WERI-Rb-1 (cell line): Measurements from ENCODE around the gene LRRC70.

Experiments
- DNase-seq: peaks from one replicate; pipeline ENCODE4 v3.0.0-alpha.2; 2020
- H3K27ac ChIP-seq: fragments of 250-450 bp; sonication (Bioruptor Pico); 2 replicates; pipeline ENCODE4 v1.5.1; 2020; ENCODE audit warnings: mild to moderate bottlenecking, moderate library complexity
- H3K27me3 ChIP-seq: fragments of 250-450 bp; sonication (Bioruptor Pico); 2 replicates; pipeline ENCODE4 v1.5.1; 2021; ENCODE audit warnings: mild to moderate bottlenecking, low read depth, moderate library complexity; ENCODE audit not compliant: insufficient read depth, severe bottlenecking
- H3K36me3 ChIP-seq: fragments of 250-450 bp; sonication (Bioruptor Pico); 2 replicates; pipeline ENCODE4 v1.5.1; 2020; ENCODE audit warnings: mild to moderate bottlenecking, moderate library complexity
- H3K4me3 ChIP-seq: 2 replicates; pipeline ENCODE4 v1.5.1; 2011; ENCODE audit warnings: low read depth, mild to moderate bottlenecking, control low read depth, low read length
- H3K9me3 ChIP-seq: fragments of 250-450 bp; sonication (Bioruptor Pico); 2 replicates; pipeline ENCODE4 v1.5.1; 2021; ENCODE audit warnings: mild to moderate bottlenecking, moderate library complexity; ENCODE audit not compliant: severe bottlenecking
- TF ChIP-seq, protein P1 (sequence below): IDR thresholded peaks from 2 replicates; pipeline ENCODE4 v1.5.1; 2011; ENCODE audit warnings: low read depth, mild to moderate bottlenecking, control low read depth, inconsistent platforms, low read length

The LRRC70 gene

GRCh38 chr5:62538017-62538942, 40.3 kb upstream of the LRRC70 start:
- H3K27me3 ChIP-seq, result no peaks in the 10 kb centered on the region
- H3K27ac ChIP-seq, result no peak overlapping the region
- no peaks in the 10 kb centered on the region for H3K9me3 ChIP-seq
- TF ChIP-seq, protein P1, sequence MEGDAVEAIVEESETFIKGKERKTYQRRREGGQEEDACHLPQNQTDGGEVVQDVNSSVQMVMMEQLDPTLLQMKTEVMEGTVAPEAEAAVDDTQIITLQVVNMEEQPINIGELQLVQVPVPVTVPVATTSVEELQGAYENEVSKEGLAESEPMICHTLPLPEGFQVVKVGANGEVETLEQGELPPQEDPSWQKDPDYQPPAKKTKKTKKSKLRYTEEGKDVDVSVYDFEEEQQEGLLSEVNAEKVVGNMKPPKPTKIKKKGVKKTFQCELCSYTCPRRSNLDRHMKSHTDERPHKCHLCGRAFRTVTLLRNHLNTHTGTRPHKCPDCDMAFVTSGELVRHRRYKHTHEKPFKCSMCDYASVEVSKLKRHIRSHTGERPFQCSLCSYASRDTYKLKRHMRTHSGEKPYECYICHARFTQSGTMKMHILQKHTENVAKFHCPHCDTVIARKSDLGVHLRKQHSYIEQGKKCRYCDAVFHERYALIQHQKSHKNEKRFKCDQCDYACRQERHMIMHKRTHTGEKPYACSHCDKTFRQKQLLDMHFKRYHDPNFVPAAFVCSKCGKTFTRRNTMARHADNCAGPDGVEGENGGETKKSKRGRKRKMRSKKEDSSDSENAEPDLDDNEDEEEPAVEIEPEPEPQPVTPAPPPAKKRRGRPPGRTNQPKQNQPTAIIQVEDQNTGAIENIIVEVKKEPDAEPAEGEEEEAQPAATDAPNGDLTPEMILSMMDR, result no peak
- no peak overlapping the region for H3K4me3 ChIP-seq
- no peak for DNase-seq
- peaks cover 4% of the 10 kb centered on the region for H3K36me3 ChIP-seq

DNA sequence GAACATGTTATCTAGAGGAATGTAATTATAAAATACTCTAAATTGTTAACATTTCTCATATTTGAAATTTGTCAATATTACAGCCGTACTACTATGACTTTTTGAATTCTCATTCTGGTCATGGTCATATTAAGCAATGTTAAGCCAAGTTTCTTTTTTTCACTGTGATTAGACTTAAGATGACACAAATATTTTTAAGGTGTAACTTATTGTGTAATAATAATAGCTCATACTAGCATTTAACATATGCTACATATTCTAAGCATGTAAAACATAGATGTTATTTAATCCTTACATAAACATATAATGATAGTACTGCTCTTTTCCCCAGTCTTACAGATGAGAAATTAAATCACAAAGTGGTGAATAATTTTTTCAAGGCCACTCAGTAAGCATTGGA, 35.9 kb upstream of the LRRC70 start:
- Histone ChIP-seq H3K36me3 (peaks cover 4% of the 10 kb centered on the region), H3K4me3 (no peak overlapping the region), H3K27ac (no peak overlapping the region), H3K9me3 (no peaks in the 10 kb centered on the region), H3K27me3 (no peaks in the 10 kb centered on the region)
- TF ChIP-seq, protein P1, result no peak
- no peak for DNase-seq

DNA sequence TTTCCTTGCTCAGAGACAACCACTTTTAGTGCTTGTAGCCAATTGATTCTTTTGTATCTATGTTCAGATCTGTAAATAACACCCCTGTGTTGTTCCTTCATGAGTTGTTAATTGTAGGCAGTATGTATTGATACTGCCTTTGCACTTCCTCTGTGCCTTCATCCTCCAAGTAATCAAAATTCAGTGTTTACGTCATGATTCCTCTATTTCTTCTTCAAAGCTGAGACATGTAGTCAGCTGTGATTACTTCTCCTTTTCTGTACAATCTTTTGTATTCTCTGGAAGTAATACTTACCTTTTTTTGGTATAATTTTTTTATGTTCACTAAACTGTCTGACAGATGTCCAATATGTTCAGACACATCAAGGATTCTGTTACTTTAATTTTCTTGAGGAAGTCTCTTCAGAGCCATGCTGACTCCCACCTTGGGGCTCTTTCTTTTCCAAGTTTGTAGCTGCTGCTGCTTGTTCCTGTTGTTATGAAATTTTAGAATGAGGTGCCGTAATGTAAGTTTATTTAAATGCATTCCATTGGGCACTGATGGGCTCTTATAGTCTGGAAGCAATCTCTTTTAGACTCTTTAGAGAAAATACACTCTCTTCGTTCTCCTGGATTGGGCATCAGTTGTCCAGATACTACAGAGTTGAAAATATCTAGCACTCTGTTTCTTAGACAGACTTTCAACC, 30.5 kb upstream of the LRRC70 start:
- DNase-seq, result no peak
- H3K27ac ChIP-seq, result no peak overlapping the region
- TF ChIP-seq, protein P1, result no peak
- no peak overlapping the region for H3K4me3 ChIP-seq
- H3K9me3 ChIP-seq, result no peaks in the 10 kb centered on the region
- peaks cover 4% of the 10 kb centered on the region; the same call in 1 of the 2 replicates for H3K36me3 ChIP-seq
- H3K27me3 ChIP-seq, result no peaks in the 10 kb centered on the region

DNA sequence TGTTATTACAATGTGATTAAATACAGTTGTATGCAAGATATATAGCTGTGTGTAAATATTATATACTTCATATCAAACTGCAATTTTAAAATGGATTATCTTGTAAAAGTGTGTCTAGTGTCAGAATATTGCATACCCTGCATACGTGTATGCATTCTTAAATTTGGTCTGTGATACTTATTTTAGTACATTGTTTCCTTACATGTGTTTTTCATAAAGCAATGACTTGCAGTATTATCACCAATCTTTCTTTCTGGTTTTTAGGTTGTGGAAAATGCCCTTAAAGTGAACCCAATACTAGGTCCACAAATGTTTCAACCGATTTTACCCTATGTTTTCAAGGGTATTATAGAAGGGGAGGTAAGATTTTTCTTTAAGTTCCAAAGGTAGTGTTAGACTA, 28.5 kb upstream of the LRRC70 start:
- no peaks in the 10 kb centered on the region for H3K27me3 ChIP-seq
- TF ChIP-seq, protein P1, result no peak
- H3K9me3 ChIP-seq, result no peaks in the 10 kb centered on the region
- H3K4me3 ChIP-seq, result no peak overlapping the region
- DNase-seq, result no peak
- H3K36me3 ChIP-seq, result peaks cover 7% of the 10 kb centered on the region
- H3K27ac ChIP-seq, result no peak overlapping the region

GRCh38 chr5:62555930-62556329, 22.7 kb upstream of the LRRC70 start:
- peaks cover 9% of the 10 kb centered on the region for H3K36me3 ChIP-seq

More at GRCh38 chr5:62555930-62556329, 22.7 kb upstream of the LRRC70 start:
- no peaks in the 10 kb centered on the region for H3K9me3 ChIP-seq
- no peaks in the 10 kb centered on the region for H3K27me3 ChIP-seq
- no peak for DNase-seq
- TF ChIP-seq, protein P1, result no peak
- H3K27ac ChIP-seq, result no peak overlapping the region
- no peak overlapping the region for H3K4me3 ChIP-seq
